Measurements from ENCODE around the gene CCL19. TPM values are rescaled to one million over a fixed set of nuclear protein-coding genes. Genes with fewer than 3 reads are reported as not detected.

Gene CCL19
- total RNA-seq, 1 experiment from 2014 or later: not detected

DNA sequence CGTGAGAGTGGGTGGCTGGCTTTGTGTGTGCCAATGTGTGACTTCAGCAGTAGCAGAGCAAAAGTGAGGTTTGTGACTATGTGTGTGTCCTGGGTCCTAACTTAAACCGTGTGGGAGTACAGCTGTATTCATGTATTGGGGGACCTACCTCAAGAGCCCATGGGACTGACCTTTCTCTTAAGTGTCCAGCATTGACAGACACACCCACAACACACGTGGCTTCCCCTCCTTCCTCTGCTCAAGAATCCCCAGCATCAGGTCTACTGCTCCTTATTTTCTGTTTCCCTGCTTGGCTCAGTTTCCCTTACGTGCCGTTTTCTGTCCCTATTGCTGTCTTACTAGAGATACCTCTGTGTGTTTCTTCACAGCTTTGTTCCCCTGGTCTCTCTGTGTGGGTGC lies 38.5 kb downstream of the CCL19 start:
- no peak overlapping the region for H3K4me3 ChIP-seq (ENCODE audit: low read depth, low read length, poor library complexity, severe bottlenecking)
- POLR2A ChIA-PET (ENCODE audit: low non-redundant PET): no interaction called here
- no TSS peak for BruUV-seq (replicated peaks)

GRCh38 chr9:34651876-34652601 lies 39.0 kb downstream of the CCL19 start, which contains the start of gene IL11RA:
TSS of gene IL11RA (plus strand) at chr9:34652185. CDS start at chr9:34655218, 3,033 bp downstream.
- peak within 1 kb of the TSS; percentile 74 for H3K27ac ChIP-seq (ENCODE audit: low read depth, low read length, poor library complexity, severe bottlenecking)
- no peaks in the 10 kb centered on the region for H3K27me3 ChIP-seq (replicated peaks; ENCODE audit: insufficient read depth, low read depth, low read length, poor library complexity)
- peaks cover 29% of the 10 kb centered on the region for H3K4me1 ChIP-seq (ENCODE audit: insufficient read depth, low read length, poor library complexity, severe bottlenecking)
- no peak for DNase-seq (ENCODE audit: low spot score)
- CTCF ChIA-PET: no interaction called here
- H3K4me3 ChIP-seq (ENCODE audit: low read depth, low read length, poor library complexity, severe bottlenecking): no peak within 1 kb of the TSS
- no TSS peak for BruUV-seq (replicated peaks)
- no peaks in the 10 kb centered on the region for H3K9me3 ChIP-seq (ENCODE audit: low read depth, low read length, poor library complexity, severe bottlenecking)
- H3K36me3 ChIP-seq (ENCODE audit: insufficient read depth, low read length, poor library complexity, severe bottlenecking): peaks cover 17% of the 10 kb centered on the region
- intact Hi-C loops (cut with micrococcal nuclease; ENCODE audit: unreplicated experiment): no loop called here
- POLR2A ChIA-PET (ENCODE audit: low non-redundant PET): no interaction called here
- no peak for TF ChIP-seq EZH2 (IDR thresholded peaks at IDR 0.05; ENCODE audit: borderline replicate concordance, low read depth, low read length, poor library complexity, severe bottlenecking)
- TF ChIP-seq, protein P1, sequence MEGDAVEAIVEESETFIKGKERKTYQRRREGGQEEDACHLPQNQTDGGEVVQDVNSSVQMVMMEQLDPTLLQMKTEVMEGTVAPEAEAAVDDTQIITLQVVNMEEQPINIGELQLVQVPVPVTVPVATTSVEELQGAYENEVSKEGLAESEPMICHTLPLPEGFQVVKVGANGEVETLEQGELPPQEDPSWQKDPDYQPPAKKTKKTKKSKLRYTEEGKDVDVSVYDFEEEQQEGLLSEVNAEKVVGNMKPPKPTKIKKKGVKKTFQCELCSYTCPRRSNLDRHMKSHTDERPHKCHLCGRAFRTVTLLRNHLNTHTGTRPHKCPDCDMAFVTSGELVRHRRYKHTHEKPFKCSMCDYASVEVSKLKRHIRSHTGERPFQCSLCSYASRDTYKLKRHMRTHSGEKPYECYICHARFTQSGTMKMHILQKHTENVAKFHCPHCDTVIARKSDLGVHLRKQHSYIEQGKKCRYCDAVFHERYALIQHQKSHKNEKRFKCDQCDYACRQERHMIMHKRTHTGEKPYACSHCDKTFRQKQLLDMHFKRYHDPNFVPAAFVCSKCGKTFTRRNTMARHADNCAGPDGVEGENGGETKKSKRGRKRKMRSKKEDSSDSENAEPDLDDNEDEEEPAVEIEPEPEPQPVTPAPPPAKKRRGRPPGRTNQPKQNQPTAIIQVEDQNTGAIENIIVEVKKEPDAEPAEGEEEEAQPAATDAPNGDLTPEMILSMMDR (conservative IDR thresholded peaks at IDR 0.05; ENCODE audit: low read depth, low read length): no peak

More for the DNA sequence above, 38.5 kb downstream of the CCL19 start:
- intact Hi-C loops (cut with micrococcal nuclease; ENCODE audit: unreplicated experiment): no loop called here
- Histone ChIP-seq H3K27ac (ENCODE audit: low read depth, low read length, poor library complexity, severe bottlenecking) (peak overlapping the region; percentile 74), H3K4me1 (ENCODE audit: insufficient read depth, low read length, poor library complexity, severe bottlenecking) (peaks cover 25% of the 10 kb centered on the region), H3K27me3 (replicated peaks; ENCODE audit: insufficient read depth, low read depth, low read length, poor library complexity) (no peaks in the 10 kb centered on the region), H3K9me3 (ENCODE audit: low read depth, low read length, poor library complexity, severe bottlenecking) (no peaks in the 10 kb centered on the region), H3K36me3 (ENCODE audit: insufficient read depth, low read length, poor library complexity, severe bottlenecking) (peaks cover 17% of the 10 kb centered on the region)
- no peak for DNase-seq (ENCODE audit: low spot score)
- CTCF ChIA-PET: no interaction called here
- TF ChIP-seq, protein P1 (conservative IDR thresholded peaks at IDR 0.05; ENCODE audit: low read depth, low read length): no peak
- no peak for TF ChIP-seq EZH2 (IDR thresholded peaks at IDR 0.05; ENCODE audit: borderline replicate concordance, low read depth, low read length, poor library complexity, severe bottlenecking)

GRCh38 chr9:34651321-34651720 lies 39.8 kb downstream of the CCL19 start:
- no peak for DNase-seq (ENCODE audit: low spot score)
- Histone ChIP-seq H3K9me3 (ENCODE audit: low read depth, low read length, poor library complexity, severe bottlenecking) (no peaks in the 10 kb centered on the region), H3K4me1 (ENCODE audit: insufficient read depth, low read length, poor library complexity, severe bottlenecking) (peaks cover 30% of the 10 kb centered on the region), H3K27me3 (replicated peaks; ENCODE audit: insufficient read depth, low read depth, low read length, poor library complexity) (no peaks in the 10 kb centered on the region), H3K4me3 (ENCODE audit: low read depth, low read length, poor library complexity, severe bottlenecking) (no peak overlapping the region), H3K27ac (ENCODE audit: low read depth, low read length, poor library complexity, severe bottlenecking) (no peak overlapping the region), H3K36me3 (ENCODE audit: insufficient read depth, low read length, poor library complexity, severe bottlenecking) (peaks cover 17% of the 10 kb centered on the region)
- ChIA-PET CTCF (no interaction called here), POLR2A (ENCODE audit: low non-redundant PET) (no interaction called here)
- intact Hi-C loops (cut with micrococcal nuclease; ENCODE audit: unreplicated experiment): no loop called here
- BruUV-seq (replicated peaks): no TSS peak
- no peak for TF ChIP-seq EZH2 (IDR thresholded peaks at IDR 0.05; ENCODE audit: borderline replicate concordance, low read depth, low read length, poor library complexity, severe bottlenecking)
- TF ChIP-seq, protein P1 (conservative IDR thresholded peaks at IDR 0.05; ENCODE audit: low read depth, low read length): no peak

All from A673 (cell line).